Activated naive CD8-positive, alpha-beta T cell treated with anti-CD3 and anti-CD28 coated beads, Interleukin-2, amount 50 U/mL, for 16 hours (primary cell): ENCODE data around the gene TMEM178A.
"Not testable (repeated sequence)": the region's sequence is repeated elsewhere in the genome, so short reads cannot be mapped to it uniquely, and the experiment has no call there.

Experiments
- DNase-seq: peaks from one replicate; pipeline ENCODE4 v3.0.0-alpha.2; 2020; ENCODE audit warnings: low read depth, low spot score

The TMEM178A gene

DNA sequence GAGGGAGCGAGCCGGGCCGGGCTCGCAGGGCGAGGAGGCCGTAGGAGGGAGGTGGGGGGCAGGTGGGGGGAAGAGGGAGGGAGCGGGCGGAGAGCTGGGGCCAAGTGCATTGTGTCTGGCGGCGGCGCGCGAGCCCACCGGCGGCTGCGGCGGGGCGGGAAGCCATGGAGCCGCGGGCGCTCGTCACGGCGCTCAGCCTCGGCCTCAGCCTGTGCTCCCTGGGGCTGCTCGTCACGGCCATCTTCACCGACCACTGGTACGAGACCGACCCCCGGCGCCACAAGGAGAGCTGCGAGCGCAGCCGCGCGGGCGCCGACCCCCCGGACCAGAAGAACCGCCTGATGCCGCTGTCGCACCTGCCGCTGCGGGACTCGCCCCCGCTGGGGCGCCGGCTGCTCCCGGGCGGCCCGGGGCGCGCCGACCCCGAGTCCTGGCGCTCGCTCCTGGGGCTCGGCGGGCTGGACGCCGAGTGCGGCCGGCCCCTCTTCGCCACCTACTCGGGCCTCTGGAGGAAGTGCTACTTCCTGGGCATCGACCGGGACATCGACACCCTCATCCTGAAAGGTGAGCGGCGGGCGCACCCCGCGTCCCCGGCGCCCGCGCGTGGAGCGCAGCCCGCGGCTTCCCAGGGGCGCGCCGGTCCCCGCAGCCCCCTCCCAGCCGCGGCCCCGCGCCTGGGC lies at the start of gene TMEM178A:
Gene TMEM178A, plus strand, starts transcription at position 107 of the 680 bp plus-strand sequence. Its CDS starts 58 bp downstream, at position 165.
- DNase-seq = no peak

DNA sequence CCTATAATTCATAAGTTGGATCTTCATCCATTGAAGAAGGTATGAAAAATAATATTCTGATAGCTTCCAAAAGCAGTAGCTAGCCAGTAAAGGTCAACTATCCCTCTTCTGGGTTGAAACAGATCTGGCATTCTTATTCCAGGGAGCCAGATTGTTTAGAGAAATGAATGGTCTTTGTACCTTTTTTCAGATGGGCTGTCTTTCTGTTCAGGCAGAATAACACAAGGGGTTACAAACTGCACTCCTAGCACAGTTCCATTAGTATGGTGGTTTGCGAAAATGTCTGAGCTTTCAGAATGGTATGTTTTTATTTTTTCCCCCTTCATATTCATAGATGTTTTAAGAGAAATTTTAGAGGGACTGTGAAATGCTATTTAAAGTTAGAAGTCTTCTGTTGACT lies 47.5 kb upstream of the TMEM178A start:
- DNase-seq = no peak

DNA sequence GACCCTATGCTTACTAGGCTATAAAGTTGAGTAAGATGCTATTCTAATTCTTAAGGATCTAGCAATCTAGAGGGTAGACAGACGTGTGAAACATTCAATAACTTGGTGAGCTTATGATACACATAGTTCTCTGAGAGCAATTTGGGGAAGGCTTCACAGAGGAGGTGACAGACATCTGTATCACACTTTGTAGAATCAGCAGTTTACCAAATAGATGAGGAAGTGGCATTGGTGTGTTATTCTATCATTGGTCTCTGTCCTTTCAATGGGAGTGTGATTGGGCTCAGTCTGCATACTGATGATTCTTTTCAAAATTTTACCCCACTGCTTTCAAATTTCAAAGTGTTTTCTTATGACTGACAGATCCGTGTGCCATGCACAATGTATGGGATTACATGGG lies 47.0 kb upstream of the TMEM178A start:
- no peak for DNase-seq

DNA sequence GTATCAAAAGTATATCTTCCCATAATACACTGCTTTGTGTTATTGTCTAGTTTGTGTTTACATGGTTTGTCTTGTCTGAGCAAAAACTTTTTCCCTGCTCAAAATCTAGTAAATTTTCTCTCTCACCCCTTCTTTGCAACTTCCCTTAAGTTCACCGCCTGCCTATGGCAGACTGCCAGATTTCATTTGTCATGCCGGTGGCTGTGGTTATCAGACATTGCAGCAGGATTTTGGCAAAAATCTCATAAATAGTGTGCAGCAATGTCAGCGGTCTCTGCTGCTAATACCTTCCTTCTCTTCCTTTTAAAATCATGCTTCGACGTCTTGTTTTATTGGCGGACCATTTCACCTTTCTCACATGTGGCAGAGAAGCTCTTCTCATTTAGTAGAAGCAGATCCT lies 45.6 kb upstream of the TMEM178A start:
- DNase-seq = no peak

DNA sequence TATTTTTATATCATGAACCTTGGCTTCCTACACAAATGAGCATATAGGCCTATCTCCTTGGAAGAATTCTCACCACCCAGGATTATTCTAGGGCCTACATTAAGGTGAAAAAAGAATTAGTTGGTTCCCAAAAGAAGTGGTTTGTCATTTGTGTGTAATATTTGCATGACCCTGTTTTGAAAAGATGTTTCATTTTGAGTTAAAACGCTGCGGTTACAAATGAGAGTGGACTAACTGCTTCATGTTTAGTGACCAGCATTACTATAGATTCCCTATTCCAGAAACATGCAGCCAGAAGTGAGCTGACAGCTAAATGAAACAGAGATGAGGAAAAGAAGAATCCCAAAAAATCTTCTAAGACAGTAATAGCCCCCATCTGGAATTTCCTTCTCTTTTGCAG lies 44.1 kb upstream of the TMEM178A start:
- DNase-seq = no peak

DNA sequence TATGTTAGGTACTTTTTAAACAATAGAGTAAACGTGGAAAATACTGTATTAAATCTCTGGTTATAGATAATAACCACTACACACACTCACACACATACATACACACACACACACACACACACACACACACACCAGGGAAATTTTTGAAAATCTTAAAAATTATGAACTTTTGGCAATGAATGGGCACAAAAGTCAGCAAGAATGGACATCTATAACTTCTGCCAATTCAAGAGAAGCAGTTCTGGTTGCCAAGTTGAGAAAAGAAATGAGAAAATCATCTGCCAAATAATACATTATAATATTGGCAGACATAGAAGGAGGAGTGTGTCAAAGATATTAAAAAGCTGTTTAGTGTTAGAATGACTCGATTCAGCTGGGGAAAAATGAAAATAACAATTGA lies 42.9 kb upstream of the TMEM178A start:
- DNase-seq = no peak

DNA sequence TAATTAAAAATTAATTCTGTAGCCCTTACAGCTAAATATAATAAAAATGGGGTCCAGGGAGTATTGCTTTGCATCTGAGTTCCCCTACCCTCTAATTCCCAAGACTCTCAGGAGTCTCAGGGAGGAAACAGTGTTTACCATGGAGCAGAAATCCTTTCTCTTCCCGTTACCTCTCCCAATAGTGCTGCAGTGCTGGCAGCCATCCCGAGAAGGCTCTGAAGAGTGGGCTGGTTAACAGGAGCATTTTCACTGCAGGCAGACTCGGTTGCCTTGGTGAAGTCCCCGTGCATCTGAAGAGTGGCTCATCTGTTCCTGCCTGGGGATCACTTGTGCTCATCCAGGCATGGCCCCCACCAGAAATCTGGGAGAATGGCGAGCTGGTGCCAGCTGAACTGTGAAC lies 41.8 kb upstream of the TMEM178A start:
- no peak for DNase-seq

DNA sequence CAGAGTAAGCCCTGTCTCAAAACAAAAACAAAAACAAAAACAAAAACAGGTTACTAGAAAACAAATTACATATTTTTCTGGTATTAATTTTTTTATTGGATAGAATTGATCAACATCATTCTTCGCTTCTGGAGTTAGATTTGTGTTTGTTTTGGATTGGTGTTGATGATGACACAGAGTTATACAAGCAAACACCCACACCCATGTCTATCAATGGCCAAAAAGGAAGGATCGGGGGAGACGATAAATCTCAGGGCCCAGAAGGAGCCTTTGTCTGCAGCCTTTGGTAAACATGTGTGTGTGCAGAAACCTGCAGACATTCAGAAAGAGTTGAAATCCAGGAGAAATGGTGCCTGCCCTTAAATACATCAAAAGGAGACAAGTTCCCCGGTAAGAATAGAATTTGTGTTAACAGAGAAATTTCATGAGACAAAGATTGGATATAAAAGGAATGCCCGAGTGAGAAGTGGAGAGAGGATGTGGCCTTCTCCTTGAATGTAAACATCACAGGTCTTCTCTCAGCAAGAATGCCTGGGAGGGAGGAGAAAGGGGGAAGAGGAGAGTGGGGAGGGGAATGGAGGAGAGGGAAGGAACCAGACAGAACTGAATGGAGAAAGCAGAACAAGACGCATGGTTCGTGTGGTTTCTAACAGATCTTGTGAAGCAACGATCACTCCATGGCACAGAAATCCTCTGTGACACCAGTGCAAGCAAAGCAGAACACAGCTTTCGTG lies 40.4 kb upstream of the TMEM178A start:
- no peak for DNase-seq

DNA sequence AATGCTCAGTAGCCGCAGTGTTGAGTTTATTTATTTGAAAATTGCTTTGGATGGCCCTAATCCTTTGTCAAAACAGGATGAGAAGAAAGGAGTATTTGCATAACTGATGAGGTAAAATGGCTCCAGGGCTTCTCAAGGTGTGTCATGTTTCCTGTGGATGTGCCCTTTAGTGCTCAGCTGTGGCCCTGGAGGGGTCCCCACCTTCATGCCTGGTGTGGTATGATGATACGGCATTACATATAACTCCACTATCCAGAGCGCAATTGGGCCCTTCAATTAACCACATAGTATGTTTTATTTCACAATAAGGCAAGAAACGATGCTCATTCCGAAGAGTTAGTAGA lies 39.8 kb upstream of the TMEM178A start:
- no peak for DNase-seq

DNA sequence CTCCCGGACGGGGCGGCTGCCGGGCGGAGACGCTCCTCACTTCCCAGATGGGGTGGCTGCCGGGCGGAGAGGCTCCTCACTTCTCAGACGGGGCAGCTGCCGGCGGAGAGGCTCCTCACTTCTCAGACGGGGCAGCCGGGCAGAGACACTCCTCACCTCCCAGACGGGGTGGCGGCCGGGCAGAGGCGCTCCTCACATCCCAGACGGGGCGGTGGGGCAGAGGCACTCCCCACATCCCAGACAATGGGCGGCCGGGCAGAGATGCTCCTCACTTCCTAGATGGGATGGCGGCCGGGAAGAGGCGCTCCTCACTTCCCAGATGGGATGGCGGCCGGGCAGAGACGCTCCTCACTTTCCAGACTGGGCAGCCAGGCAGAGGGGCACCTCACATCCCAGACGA lies 37.4 kb upstream of the TMEM178A start:
- not testable (repeated sequence) for DNase-seq

DNA sequence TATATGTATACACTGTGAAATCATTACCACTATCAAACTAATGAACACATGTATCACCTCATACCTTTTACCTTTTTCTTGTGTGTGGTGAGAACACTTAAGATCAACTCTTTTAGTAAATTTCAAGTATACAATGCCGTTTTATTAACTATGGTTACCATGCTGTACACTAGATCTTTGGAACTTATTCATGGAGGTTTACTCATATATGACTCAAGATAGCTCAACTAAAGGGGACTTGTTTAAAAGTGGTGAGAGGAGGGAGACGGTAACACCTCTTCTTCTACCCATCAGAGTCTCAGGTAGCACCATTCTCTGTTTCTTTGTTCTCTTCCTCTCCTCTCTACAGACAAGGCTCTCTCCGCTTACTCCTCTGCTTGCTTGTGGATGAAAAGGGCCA lies 36.1 kb upstream of the TMEM178A start:
- no peak for DNase-seq

DNA sequence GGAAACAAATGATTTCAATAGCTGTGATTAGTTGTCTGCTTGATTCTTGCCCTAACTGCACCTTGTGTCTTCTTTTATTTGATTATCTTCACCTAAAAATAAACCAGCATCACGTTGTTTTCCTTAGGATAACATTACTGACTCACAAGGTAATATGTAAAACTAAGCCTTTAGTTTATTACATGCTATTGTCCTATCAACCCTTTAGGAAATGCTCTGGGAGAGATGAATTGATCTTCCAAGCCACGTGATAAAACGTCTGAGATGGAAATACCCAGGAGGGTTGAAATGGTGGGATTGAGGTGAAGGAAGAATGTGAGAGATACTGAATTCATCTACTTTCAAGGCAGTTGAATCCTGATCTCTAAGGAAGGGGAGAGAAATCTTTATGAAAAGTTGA lies 34.5 kb upstream of the TMEM178A start:
- DNase-seq = no peak

DNA sequence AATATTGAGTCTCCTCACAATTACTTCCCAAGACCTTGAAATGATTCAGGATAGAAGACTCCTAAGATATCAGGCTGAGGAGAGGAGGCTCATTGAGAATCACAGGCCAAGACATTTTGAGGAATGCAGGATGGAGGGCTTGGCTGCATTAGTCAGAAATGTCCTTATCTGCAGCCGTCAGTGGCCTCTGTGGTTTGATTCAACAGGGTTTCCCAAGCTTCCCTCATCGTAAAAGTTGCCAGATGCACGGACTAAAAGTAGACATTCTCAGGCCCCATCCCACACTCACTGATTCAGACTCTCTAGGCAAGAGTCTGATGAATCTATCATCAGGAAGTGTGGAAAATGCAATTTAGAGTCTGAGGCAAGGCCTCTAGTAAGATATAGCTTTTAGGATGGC lies 34.0 kb upstream of the TMEM178A start:
- DNase-seq = no peak

DNA sequence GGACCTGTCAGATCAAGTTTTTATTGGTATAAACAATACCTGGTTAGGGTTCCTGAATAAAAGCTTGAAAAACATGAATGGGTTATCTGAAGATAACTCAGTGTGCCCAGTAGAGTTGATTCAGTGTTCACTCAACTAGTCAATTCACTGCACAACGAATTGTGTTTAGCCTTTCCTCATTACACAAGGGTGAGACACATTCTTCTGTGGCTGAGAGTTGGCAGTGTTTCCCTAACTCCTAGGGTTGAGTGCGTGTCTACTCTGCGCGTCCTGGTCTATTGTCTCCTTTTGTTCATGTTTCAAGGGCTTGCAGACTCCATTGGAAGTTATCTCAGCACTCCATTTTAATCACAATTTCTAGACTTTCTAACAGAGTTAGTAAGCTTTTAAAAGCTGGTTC lies 32.8 kb upstream of the TMEM178A start:
- DNase-seq = no peak

DNA sequence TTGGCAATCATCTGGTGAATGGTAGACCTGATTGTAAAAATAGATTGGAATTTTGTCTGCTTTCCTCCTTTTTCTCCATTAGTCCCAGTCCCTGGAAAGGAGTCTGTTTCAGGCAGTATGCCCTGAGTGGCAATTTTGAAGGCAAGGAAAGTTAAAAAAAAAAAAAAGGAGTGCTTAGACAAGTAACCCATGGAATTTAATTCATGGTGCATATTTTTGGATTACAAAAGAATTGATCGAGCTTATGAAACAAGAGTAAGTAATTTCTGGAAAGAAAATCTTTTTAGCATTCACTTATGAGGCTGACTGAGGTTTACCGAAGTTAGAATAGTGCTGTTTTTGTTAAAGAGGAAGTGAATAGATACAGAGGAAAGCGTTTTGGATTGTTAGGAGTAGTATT lies 29.4 kb upstream of the TMEM178A start:
- DNase-seq = no peak

DNA sequence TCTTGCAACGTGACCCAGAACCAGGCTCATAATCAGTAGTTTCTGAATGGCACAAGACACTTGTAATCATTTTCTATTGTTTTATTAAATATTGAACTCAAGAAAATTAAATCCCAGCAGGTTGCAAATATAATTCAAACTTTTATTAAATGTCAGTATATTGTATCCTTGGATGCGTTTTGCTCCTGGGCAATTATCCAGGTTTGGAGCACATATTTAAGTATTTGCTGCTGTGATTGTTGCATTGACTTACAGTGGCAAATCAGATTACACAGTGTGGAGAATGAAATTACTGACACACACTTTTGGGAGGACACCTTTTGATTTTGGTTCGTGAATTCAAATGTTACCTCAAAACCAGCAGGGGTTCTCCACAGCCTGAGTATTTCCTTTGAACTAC lies 27.1 kb upstream of the TMEM178A start:
- no peak for DNase-seq

DNA sequence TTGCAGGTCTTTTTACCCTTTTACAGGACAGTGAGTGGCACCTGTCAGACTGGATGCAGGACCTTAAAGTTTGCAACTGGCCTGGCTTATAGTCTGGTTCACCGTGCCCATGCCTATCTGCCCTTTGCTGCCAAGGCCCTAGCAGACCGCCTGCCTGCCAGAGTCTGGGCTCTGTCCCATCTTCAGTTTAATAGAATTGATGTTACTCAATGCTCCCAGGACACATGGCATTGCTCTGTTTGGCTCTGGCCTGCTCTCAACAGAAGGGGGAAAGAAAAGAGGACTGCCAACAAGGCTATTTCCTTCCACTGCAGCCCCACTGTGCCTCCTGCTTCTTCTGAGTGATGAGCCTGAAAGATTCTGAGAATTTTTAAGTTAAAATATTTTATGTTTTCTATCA lies 25.6 kb upstream of the TMEM178A start:
- no peak for DNase-seq

DNA sequence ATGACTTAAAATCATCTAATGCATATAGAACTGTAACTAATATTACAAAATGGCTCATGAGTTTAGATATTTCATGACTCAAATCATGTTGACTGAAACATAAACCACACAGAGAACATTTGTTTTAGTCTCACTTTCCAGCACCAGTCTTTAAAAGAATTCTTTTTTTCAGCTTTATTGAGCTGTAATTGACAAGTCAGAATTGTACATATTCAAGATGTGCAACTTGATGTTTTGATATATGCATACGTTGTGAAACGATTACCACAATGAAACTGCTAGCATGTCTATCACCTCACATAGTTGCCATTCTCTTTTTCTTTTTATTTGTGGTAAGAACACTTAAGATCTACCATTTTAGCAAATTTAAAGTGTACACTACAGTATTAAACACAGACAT lies 25.0 kb upstream of the TMEM178A start:
- no peak for DNase-seq

DNA sequence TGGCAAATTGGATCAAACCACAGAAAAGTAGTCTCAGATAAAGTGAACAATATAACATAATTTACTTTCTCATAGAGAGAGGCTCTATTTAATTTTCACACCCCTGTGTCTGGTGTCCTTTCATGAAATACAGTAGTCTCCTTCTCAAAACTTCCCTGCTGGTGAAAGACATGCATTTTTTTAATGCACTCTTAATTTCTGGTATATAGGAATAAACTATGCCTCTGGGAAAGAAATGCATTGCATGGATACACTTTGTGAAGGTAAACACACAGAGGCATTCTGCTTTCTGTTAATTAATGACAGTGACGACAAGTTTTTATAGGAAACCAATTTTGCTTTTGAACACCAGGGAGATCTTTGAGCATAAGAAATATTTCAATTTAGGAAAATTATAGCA lies 24.1 kb upstream of the TMEM178A start:
- DNase-seq = no peak

DNA sequence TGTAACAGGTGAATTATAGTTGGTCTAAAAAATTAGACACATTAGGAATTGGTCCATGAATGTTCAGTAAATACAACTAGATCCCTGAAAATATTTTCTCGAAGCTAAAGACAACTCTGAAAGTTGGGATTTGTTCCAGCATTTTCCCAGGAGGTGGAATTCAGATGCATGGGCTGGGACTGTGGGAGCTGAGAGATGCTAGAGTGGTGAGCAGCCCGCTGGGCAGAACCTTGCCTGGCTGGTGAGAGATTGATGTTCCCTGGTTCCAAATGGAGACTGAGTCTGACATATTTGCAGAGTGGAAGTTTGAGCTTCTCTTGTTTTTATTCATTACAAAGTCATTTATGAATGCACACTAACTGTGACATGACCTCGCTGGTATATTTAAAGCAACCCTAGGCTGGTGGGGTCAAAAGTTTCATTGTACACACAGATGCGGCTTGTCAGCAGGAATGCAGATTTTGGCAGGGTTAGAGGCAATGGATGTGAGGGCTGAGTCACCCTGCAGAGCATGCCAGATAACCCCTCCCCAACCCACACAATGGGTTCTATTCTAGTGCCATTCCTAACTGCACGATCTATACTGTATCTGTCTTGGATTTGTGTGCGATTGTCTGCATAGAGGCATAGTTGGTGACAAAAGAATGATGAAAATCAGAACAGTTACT lies 23.5 kb upstream of the TMEM178A start:
- DNase-seq = no peak

DNA sequence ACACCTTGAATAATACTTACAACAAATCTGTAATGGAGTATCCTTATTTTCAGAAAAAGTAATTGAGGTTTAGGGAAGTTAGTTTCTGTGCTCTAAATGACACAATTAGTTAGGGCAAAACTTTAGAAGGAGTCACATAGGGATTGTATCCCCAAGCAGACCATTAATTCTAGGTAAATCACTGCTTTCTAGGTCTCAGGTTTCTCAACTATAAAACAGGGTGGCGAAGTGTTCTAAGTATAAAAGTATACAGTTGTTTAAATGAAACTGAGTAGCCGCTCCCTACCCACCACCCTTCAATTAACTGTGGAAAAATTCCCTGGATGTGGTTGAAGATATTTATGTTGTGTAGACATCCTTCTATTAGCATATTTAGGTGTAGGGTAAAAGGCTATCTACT lies 19.9 kb upstream of the TMEM178A start:
- DNase-seq = no peak

DNA sequence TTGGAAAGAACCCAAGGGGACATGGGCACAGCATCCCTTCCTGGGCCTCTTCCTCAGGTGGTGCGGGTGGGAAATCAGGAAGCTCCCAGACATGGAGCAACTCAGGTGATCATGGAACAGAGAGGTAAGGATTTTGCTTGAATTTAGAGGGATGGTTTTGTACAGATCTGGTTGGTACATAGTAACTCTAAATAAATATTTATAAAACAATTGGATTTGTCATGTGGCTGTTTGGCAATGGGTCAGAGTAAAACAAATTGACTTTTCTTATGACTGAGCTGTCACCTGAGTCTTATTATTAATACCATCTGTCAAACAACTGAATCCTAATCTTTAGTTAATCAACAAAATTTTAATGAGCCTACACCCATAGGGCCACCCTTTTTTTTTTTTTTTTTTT lies 19.4 kb upstream of the TMEM178A start:
- no peak for DNase-seq

DNA sequence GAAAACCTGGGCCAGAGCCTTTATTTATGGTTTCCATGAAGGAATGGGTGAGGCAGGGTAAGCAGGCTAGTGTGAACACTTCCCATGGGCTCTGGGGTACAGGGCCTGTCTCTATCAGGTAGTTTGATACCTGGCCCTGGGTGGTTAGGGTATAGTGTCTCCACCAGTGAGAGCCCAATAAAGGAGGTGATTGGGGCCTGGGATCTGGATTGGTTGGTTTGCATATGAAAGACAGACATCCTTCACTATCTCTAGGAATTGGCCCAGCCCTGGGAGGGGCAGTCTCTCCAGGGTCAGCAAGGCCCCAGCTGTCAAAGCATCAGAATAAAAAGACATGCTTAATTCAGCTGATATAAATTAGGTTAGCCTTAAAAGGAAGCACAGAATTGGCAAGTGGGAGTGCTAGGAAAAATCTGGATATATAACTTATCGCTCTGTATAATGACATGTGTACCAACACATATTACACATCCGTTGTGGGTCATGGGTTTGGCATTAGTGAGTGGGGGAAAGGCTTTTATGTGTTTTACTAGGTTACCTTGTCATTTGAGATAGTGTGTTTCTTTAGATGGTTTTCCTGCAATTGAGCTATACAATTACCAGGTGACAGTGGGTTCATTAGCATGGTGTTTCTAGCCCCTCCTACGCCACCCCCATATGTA lies 18.5 kb upstream of the TMEM178A start:
- no peak for DNase-seq
